Vagina (tissue), 2 donors: ENCODE results near the gene KCNC4. TPM values are rescaled to one million over a fixed set of nuclear protein-coding genes. Genes with fewer than 3 reads are reported as not detected.

Experiments
- DNase-seq, 2 donors: peaks; one replicate each; pipeline ENCODE4 v3.0.0-alpha.2; 2017; ENCODE audit errors: extremely low spot score in 2 of 2
- H3K27ac ChIP-seq: fragments of 200-600 bp; sonication (generic); one replicate; pipeline ENCODE4 v1.5.1; 2019
- H3K27me3 ChIP-seq: fragments of 200-600 bp; sonication (generic); one replicate; pipeline ENCODE4 v1.5.1; 2019
- H3K36me3 ChIP-seq, 2 donors: fragments of 200-600 bp; sonication (generic); one replicate each; pipeline ENCODE4 v1.5.1; 2017 to 2019
- H3K4me1 ChIP-seq: fragments of 200-600 bp; sonication (generic); one replicate; pipeline ENCODE4 v1.5.1; 2019
- H3K4me3 ChIP-seq, 2 donors: fragments of 200-600 bp; sonication (generic); 1 replicate in 1 of 2; 2 replicates in 1 of 2; pipeline ENCODE4 v1.5.1; 2016 to 2019
- H3K9me3 ChIP-seq: fragments of 200-600 bp; sonication (generic); one replicate; pipeline ENCODE4 v1.5.1; 2019
- CTCF ChIP-seq, 3 experiments: fragments of 450-650 bp in 2 of 3; fragments of 200-600 bp in 1 of 3; sonication (generic) in 1 of 3; IDR thresholded peaks; one replicate each; pipeline ENCODE4 v1.5.1; 2017 to 2019; ENCODE audit warnings: antibody characterized with exemption in 3 of 3, mild to moderate bottlenecking in 2 of 3, moderate library complexity in 2 of 3
- POLR2A ChIP-seq, 2 donors: fragments of 450-650 bp; IDR thresholded peaks; one replicate each; pipeline ENCODE4 v1.6.1; 2017; ENCODE audit warnings: antibody characterized with exemption in 2 of 2, mild to moderate bottlenecking in 2 of 2, moderate library complexity in 2 of 2
- POLR2AphosphoS5 ChIP-seq, 2 donors: sonication (generic); formaldehyde crosslinking; IDR thresholded peaks; one replicate each; pipeline ENCODE4 v1.9.0; 2017; ENCODE audit warnings: antibody characterized with exemption in 2 of 2, mild to moderate bottlenecking in 2 of 2, low read depth in 1 of 2; ENCODE audit not compliant: insufficient read depth in 1 of 2
- intact Hi-C: fragments of 100-400 bp; cut with DNase I; formaldehyde crosslinking; loops from one replicate; pipeline ENCODE4 v1.15.1; 2023
- total RNA-seq: library from RNA; depleted of rRNA; stranded (reverse); fragments of >200 nt; gene quantifications from one replicate; pipeline ENCODE4 v1.2.3, GENCODE V29; 2016

KCNC4 gene
- total RNA-seq, result 10.1 TPM

- Histone ChIP-seq H3K27ac (peak within 1 kb of the TSS; percentile 95), H3K9me3 (no peaks in the 10 kb centered on the region)
- intact Hi-C loops, result no loop called here
Measured at GRCh38 chr1:110209715-110210603, at the start of gene KCNC4. TSS of gene KCNC4 (plus strand) at chr1:110210314. CDS start at chr1:110211500, 1,186 bp downstream.

GRCh38 chr1:110160538-110161100 lies 49.5 kb upstream of the KCNC4 start:
- H3K27me3 ChIP-seq, result no peaks in the 10 kb centered on the region
- no peak for DNase-seq
- TF ChIP-seq POLR2A (IDR thresholded peaks at IDR 0.05) (no peak), CTCF (IDR thresholded peaks at IDR 0.05) (no peak), POLR2AphosphoS5 (IDR thresholded peaks at IDR 0.05; ENCODE audit: insufficient read depth in 1 of 2, low read depth in 1 of 2) (no peak)
- no peaks in the 10 kb centered on the region for H3K4me1 ChIP-seq
- intact Hi-C loops, result no loop called here
- no peak overlapping the region for H3K27ac ChIP-seq
- no peaks in the 10 kb centered on the region for H3K9me3 ChIP-seq
- no peak overlapping the region for H3K4me3 ChIP-seq
- H3K36me3 ChIP-seq, result no peaks in the 10 kb centered on the region

More at GRCh38 chr1:110209715-110210603, at the start of gene KCNC4:
- no peak for DNase-seq
- Histone ChIP-seq H3K36me3 (no peaks in the 10 kb centered on the region), H3K4me3 (peak within 1 kb of the TSS; percentile 75 to 99), H3K4me1 (peaks cover 45% of the 10 kb centered on the region), H3K27me3 (no peaks in the 10 kb centered on the region)
- TF ChIP-seq POLR2AphosphoS5 (IDR thresholded peaks at IDR 0.05; ENCODE audit: insufficient read depth in 1 of 2, low read depth in 1 of 2) (peak in 1 of 2 donors; percentile 52), CTCF (IDR thresholded peaks at IDR 0.05) (no peak)

GRCh38 chr1:110161165-110161564 lies 48.9 kb upstream of the KCNC4 start:
- Histone ChIP-seq H3K27me3 (no peaks in the 10 kb centered on the region), H3K4me1 (no peaks in the 10 kb centered on the region), H3K4me3 (no peak overlapping the region), H3K9me3 (no peaks in the 10 kb centered on the region), H3K36me3 (no peaks in the 10 kb centered on the region), H3K27ac (no peak overlapping the region)
- intact Hi-C loops, result no loop called here
- TF ChIP-seq CTCF (IDR thresholded peaks at IDR 0.05), result no peak
- TF ChIP-seq POLR2AphosphoS5 (IDR thresholded peaks at IDR 0.05; ENCODE audit: insufficient read depth in 1 of 2, low read depth in 1 of 2), result no peak
- no peak for TF ChIP-seq POLR2A (IDR thresholded peaks at IDR 0.05)
- no peak for DNase-seq

GRCh38 chr1:110161849-110162248 lies 48.3 kb upstream of the KCNC4 start:
- DNase-seq, result no peak
- no peaks in the 10 kb centered on the region for H3K36me3 ChIP-seq
- TF ChIP-seq POLR2AphosphoS5 (IDR thresholded peaks at IDR 0.05; ENCODE audit: insufficient read depth in 1 of 2, low read depth in 1 of 2) (no peak), POLR2A (IDR thresholded peaks at IDR 0.05) (no peak), CTCF (IDR thresholded peaks at IDR 0.05) (no peak)
- no peaks in the 10 kb centered on the region for H3K27me3 ChIP-seq
- H3K27ac ChIP-seq, result no peak overlapping the region
- H3K9me3 ChIP-seq, result no peaks in the 10 kb centered on the region
- intact Hi-C loops, result no loop called here
- H3K4me3 ChIP-seq, result no peak overlapping the region
- H3K4me1 ChIP-seq, result no peaks in the 10 kb centered on the region

- no peak for DNase-seq
- no peaks in the 10 kb centered on the region for H3K9me3 ChIP-seq
- no peak overlapping the region for H3K4me3 ChIP-seq
- intact Hi-C loops, result no loop called here
- no peak for TF ChIP-seq CTCF (IDR thresholded peaks at IDR 0.05)
- TF ChIP-seq POLR2A (IDR thresholded peaks at IDR 0.05), result no peak
- no peak for TF ChIP-seq POLR2AphosphoS5 (IDR thresholded peaks at IDR 0.05; ENCODE audit: insufficient read depth in 1 of 2, low read depth in 1 of 2)
- H3K27ac ChIP-seq, result no peak overlapping the region
- H3K4me1 ChIP-seq, result no peaks in the 10 kb centered on the region
- no peaks in the 10 kb centered on the region for H3K36me3 ChIP-seq
- H3K27me3 ChIP-seq, result no peaks in the 10 kb centered on the region
Measured at GRCh38 chr1:110163591-110163990, 46.5 kb upstream of the KCNC4 start.
